ENCODE data around the gene ATXN7L3.

DNA sequence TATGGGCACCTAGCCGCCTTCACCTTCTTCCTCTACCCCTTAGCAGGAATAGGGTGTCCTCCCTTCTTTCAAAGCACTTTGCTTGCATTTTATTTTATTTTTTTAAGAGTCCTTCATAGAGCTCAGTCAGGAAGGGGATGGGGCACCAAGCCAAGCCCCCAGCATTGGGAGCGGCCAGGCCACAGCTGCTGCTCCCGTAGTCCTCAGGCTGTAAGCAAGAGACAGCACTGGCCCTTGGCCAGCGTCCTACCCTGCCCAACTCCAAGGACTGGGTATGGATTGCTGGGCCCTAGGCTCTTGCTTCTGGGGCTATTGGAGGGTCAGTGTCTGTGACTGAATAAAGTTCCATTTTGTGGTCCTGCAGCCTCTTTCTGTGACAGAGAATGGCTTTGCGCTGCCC is 8.3 kb downstream of the ATXN7L3 start:
- no peak for TF ChIP-seq CTCF (IDR thresholded peaks at IDR 0.05 in 4 of 5, conservative IDR thresholded peaks at IDR 0.05 in 1 of 5)
- no peak for TF ChIP-seq POLR2A (IDR thresholded peaks at IDR 0.05)
